Smooth muscle cell (in vitro differentiated cells): ENCODE data around the gene UST. TPM values are rescaled to one million over a fixed set of nuclear protein-coding genes. Genes with fewer than 3 reads are reported as not detected.

Experiments used
- DNase-seq: peaks from one replicate; lab custom pipeline; 2025; ENCODE audit not compliant: unreplicated experiment; lab: John Stamatoyannopoulos, UW
- H2AFZ ChIP-seq: fragments of 200-600 bp; sonication (generic); 2 replicates; pipeline ENCODE4 v1.6.0; 2016; ENCODE audit warnings: antibody characterized with exemption, low read depth, mild to moderate bottlenecking
- H3F3A ChIP-seq: fragments of 200-600 bp; sonication (generic); 2 replicates; pipeline ENCODE4 v1.6.0; 2017; ENCODE audit warnings: antibody characterized with exemption, low read depth
- H3K27ac ChIP-seq: fragments of 200-600 bp; sonication (generic); 2 replicates; pipeline ENCODE4 v1.5.1; 2016; ENCODE audit warnings: low read depth, mild to moderate bottlenecking
- H3K27me3 ChIP-seq: fragments of 200-600 bp; sonication (generic); 2 replicates; pipeline ENCODE4 v1.6.1; 2016; ENCODE audit warnings: low read depth, mild to moderate bottlenecking
- H3K36me3 ChIP-seq: fragments of 200-600 bp; sonication (generic); 2 replicates; pipeline ENCODE4 v1.5.1; 2016; ENCODE audit warnings: low read depth
- H3K4me1 ChIP-seq: fragments of 200-600 bp; sonication (generic); 2 replicates; pipeline ENCODE4 v1.5.1; 2016; ENCODE audit warnings: low read depth
- H3K4me2 ChIP-seq: fragments of 200-600 bp; sonication (generic); 2 replicates; pipeline ENCODE4 v1.6.0; 2016; ENCODE audit warnings: mild to moderate bottlenecking
- H3K4me3 ChIP-seq: fragments of 200-600 bp; sonication (generic); 2 replicates; pipeline ENCODE4 v1.5.1; 2016; ENCODE audit warnings: mild to moderate bottlenecking
- H3K79me2 ChIP-seq: fragments of 200-600 bp; sonication (generic); 2 replicates; pipeline ENCODE4 v1.6.0; 2016; ENCODE audit warnings: low read depth, mild to moderate bottlenecking
- H3K9ac ChIP-seq: fragments of 200-600 bp; sonication (generic); 2 replicates; pipeline ENCODE4 v1.6.0; 2016; ENCODE audit warnings: low read depth
- H3K9me3 ChIP-seq: fragments of 200-600 bp; sonication (generic); replicated peaks from 2 replicates; pipeline ENCODE4 v1.5.1; 2016; ENCODE audit warnings: low read depth
- H4K20me1 ChIP-seq: fragments of 200-600 bp; sonication (generic); 2 replicates; pipeline ENCODE4 v1.6.0; 2016; ENCODE audit warnings: low read depth
- CTCF ChIP-seq: fragments of 200-600 bp; sonication (generic); IDR thresholded peaks from 2 replicates; pipeline ENCODE4 v1.5.1; 2017; ENCODE audit warnings: borderline replicate concordance, mild to moderate bottlenecking, antibody characterized with exemption; ENCODE audit not compliant: insufficient read depth, poor library complexity, severe bottlenecking
- WGBS: methylation state at CpG from one replicate; pipeline ENCODE4 v1.1.7; 2016; ENCODE audit warnings: low lambda C conversion rate; 5-methylcytosine and 5-hydroxymethylcytosine counted together
- polyA plus RNA-seq: library from polyadenylated mRNA; unstranded; fragments of >200 nt; fragmentation: Nextera tagmentation; extraction: Ambion mirVana; gene quantifications from 2 replicates; pipeline ENCODE4 v1.2.1, GENCODE V29; 2016
- total RNA-seq: library from RNA; depleted of rRNA; stranded (reverse); fragments of >200 nt; gene quantifications from 2 replicates; pipeline ENCODE4 v1.2.3, GENCODE V29; 2014

The UST gene
- total and polyA plus RNA-seq, 2 experiments from 2014 or later, result 16.1 to 19.5 TPM

GRCh38 chr6:148799647-148800046 is 52.8 kb downstream of the UST start:
- H3K27me3 ChIP-seq, result no peaks in the 10 kb centered on the region
- H3K9ac ChIP-seq, result no peak overlapping the region
- no peak for TF ChIP-seq CTCF
- peaks cover 91% of the 10 kb centered on the region for H3K79me2 ChIP-seq
- WGBS, result 98% methylated on average over 3 of the region's 3 CpGs
- no peak for DNase-seq
- H3K36me3 ChIP-seq, result no peaks in the 10 kb centered on the region
- no peak overlapping the region for H3K4me3 ChIP-seq
- no peaks in the 10 kb centered on the region for H3F3A ChIP-seq
- H4K20me1 ChIP-seq, result peaks cover 38% of the 10 kb centered on the region
- no peak overlapping the region for H2AFZ ChIP-seq
- peaks cover 3% of the 10 kb centered on the region for H3K4me1 ChIP-seq
- no peaks in the 10 kb centered on the region for H3K9me3 ChIP-seq
- H3K4me2 ChIP-seq, result no peak overlapping the region
- no peak overlapping the region for H3K27ac ChIP-seq

GRCh38 chr6:148800536-148800935 is 53.7 kb downstream of the UST start:
- Histone ChIP-seq H3K4me1 (peaks cover 10% of the 10 kb centered on the region), H3K9me3 (no peaks in the 10 kb centered on the region), H3K4me3 (no peak overlapping the region), H3F3A (no peaks in the 10 kb centered on the region), H2AFZ (no peak overlapping the region), H3K4me2 (no peak overlapping the region), H3K27ac (no peak overlapping the region), H3K27me3 (no peaks in the 10 kb centered on the region), H3K36me3 (no peaks in the 10 kb centered on the region), H3K9ac (no peak overlapping the region), H3K79me2 (peaks cover 91% of the 10 kb centered on the region), H4K20me1 (peaks cover 45% of the 10 kb centered on the region)
- 72% methylated on average over 3 of the region's 3 CpGs for WGBS
- no peak for TF ChIP-seq CTCF
- DNase-seq, result no peak

GRCh38 chr6:148803979-148804378 is 57.1 kb downstream of the UST start:
- Histone ChIP-seq H2AFZ (no peak overlapping the region), H3K9ac (no peak overlapping the region), H3K36me3 (no peaks in the 10 kb centered on the region), H3K4me1 (peaks cover 14% of the 10 kb centered on the region), H3K4me2 (no peak overlapping the region), H3K4me3 (no peak overlapping the region), H3K27ac (no peak overlapping the region), H4K20me1 (peaks cover 52% of the 10 kb centered on the region), H3K79me2 (peaks cover 73% of the 10 kb centered on the region), H3K9me3 (no peaks in the 10 kb centered on the region), H3F3A (no peaks in the 10 kb centered on the region), H3K27me3 (no peaks in the 10 kb centered on the region)
- no peak for DNase-seq
- WGBS, result 64% methylated on average over 6 of the region's 6 CpGs
- TF ChIP-seq CTCF, result no peak

GRCh38 chr6:148805777-148806176 is 58.9 kb downstream of the UST start:
- WGBS, result 76% methylated on average over 4 of the region's 4 CpGs
- no peak overlapping the region for H3K27ac ChIP-seq

More at GRCh38 chr6:148805777-148806176, 58.9 kb downstream of the UST start:
- Histone ChIP-seq H3F3A (no peaks in the 10 kb centered on the region), H3K4me2 (no peak overlapping the region), H3K9ac (no peak overlapping the region), H4K20me1 (peaks cover 52% of the 10 kb centered on the region), H3K36me3 (no peaks in the 10 kb centered on the region), H3K27me3 (no peaks in the 10 kb centered on the region), H3K79me2 (peaks cover 66% of the 10 kb centered on the region), H3K9me3 (no peaks in the 10 kb centered on the region), H3K4me3 (peak overlapping the region; percentile 17), H3K4me1 (peaks cover 14% of the 10 kb centered on the region), H2AFZ (no peak overlapping the region)
- DNase-seq, result no peak
- TF ChIP-seq CTCF, result no peak
